K562 (cell line): ENCODE measurements around the gene NEU3. TPM values are rescaled to one million over a fixed set of nuclear protein-coding genes. Genes with fewer than 3 reads are reported as not detected.

Source experiments
- CREBBP ChIP-seq: IDR thresholded peaks from one replicate; pipeline ENCODE4 v1.6.1; 2012; ENCODE audit warnings: low read depth, mild to moderate bottlenecking, control low read depth, inconsistent platforms, low read length
- KLF13 ChIP-seq: fragments of 450-650 bp; IDR thresholded peaks from 2 replicates; pipeline ENCODE4 v1.6.1; 2016; ENCODE audit warnings: missing genetic modification characterization, low read depth, mild to moderate bottlenecking, missing compliant biosample characterization, moderate library complexity, borderline replicate concordance
- MTA3 ChIP-seq: fragments of 450-650 bp; formaldehyde crosslinking; IDR thresholded peaks from 2 replicates; pipeline ENCODE4 v1.6.1; 2017; ENCODE audit warnings: mild to moderate bottlenecking, borderline replicate concordance
- NCOR1 ChIP-seq: fragments of 450-650 bp; IDR thresholded peaks from 2 replicates; pipeline ENCODE4 v1.6.1; 2016; ENCODE audit warnings: mild to moderate bottlenecking, moderate library complexity
- PHF8 ChIP-seq: fragments of 200-600 bp; sonication (generic); IDR thresholded peaks from 2 replicates; pipeline ENCODE4 v1.6.1; 2012; ENCODE audit warnings: mixed run types, mild to moderate bottlenecking, inconsistent platforms, low read length, moderate library complexity, borderline replicate concordance
- SAP30 ChIP-seq: fragments of 200-600 bp; sonication (generic); IDR thresholded peaks from 2 replicates; pipeline ENCODE4 v1.6.1; 2012; ENCODE audit warnings: borderline replicate concordance, low read depth, mild to moderate bottlenecking, moderate library complexity, low read length, control low read depth, inconsistent platforms; ENCODE audit not compliant: insufficient read depth, poor library complexity, severe bottlenecking
- SPI1 ChIP-seq: IDR thresholded peaks from 2 replicates; pipeline ENCODE4 v1.6.1; 2011; ENCODE audit warnings: low read depth, low read length, control low read depth, borderline replicate concordance
- SRF ChIP-seq, 2 experiments: fragments of 250-450, 450-650 bp in 1 of 2; sonication (Bioruptor Pico) in 1 of 2; sonication (generic) in 1 of 2; formaldehyde crosslinking; IDR thresholded peaks; 2 replicates each; pipeline versions ENCODE4 v1.5.0 to v1.5.1; 2020 to 2022; ENCODE audit warnings: mild to moderate bottlenecking in 1 of 2, missing genetic modification reagents in 1 of 2
- STAG1 ChIP-seq: sonication (generic); formaldehyde crosslinking; IDR thresholded peaks from 2 replicates; pipeline ENCODE4 v1.5.0; 2020; ENCODE audit warnings: missing genetic modification reagents, borderline replicate concordance
- ZBTB17 ChIP-seq: fragments of 450-650 bp; formaldehyde crosslinking; IDR thresholded peaks from 2 replicates; pipeline ENCODE4 v1.4.0; 2020; ENCODE audit warnings: mild to moderate bottlenecking
- ZNF384 ChIP-seq: IDR thresholded peaks from 2 replicates; pipeline ENCODE4 v1.6.1; 2012; ENCODE audit warnings: low read depth, low read length, improper control_type of control experiment
- polyA plus RNA-seq, 8 experiments: library from polyadenylated mRNA; depleted of rRNA in 4 of 8; stranded (reverse) in 5 of 8; unstranded in 3 of 8; fragments of >200 nt; fragmentation: Nextera tagmentation in 2 of 8; fragmentation: Illumina TruSeq in 1 of 8; extraction: Ambion mirVana in 2 of 8; extraction: Trizol in 1 of 8; gene quantifications; 2 replicates each; pipeline versions ENCODE4 v1.2.1 to v1.2.3, GENCODE V29; 2011 to 2014; ENCODE audit warnings: inconsistent platforms in 1 of 8, missing spikeins in 1 of 8
- total RNA-seq, 7 experiments: library from RNA; depleted of rRNA in 6 of 7; stranded (reverse); fragments of >200 nt in 6 of 7; fragmentation: Illumina TruSeq in 2 of 7; extraction: Trizol in 2 of 7; gene quantifications; 2 replicates each; pipeline versions ENCODE4 v1.2.1 to v1.2.3, GENCODE V29; 2011 to 2021; ENCODE audit warnings: low replicate concordance in 1 of 7
- TF ChIP-seq, protein P1 (sequence below), 2 experiments: fragments of 450-650 bp; conservative IDR thresholded peaks; 2 replicates each; pipeline ENCODE4 v1.6.1; 2017; ENCODE audit warnings: mild to moderate bottlenecking in 2 of 2, moderate library complexity in 2 of 2
- TF ChIP-seq, protein P2 (sequence below), 2 experiments: fragments of 450-650 bp; formaldehyde crosslinking in 1 of 2; IDR thresholded peaks; 2 replicates each; pipeline versions ENCODE4 v1.4.0 to v1.6.1; 2014 to 2020; ENCODE audit warnings: mild to moderate bottlenecking in 2 of 2, borderline replicate concordance in 1 of 2, low read depth in 1 of 2
- TF ChIP-seq, protein P3 (sequence below): fragments of 250-450 bp; sonication (Bioruptor Pico); IDR thresholded peaks from 2 replicates; pipeline ENCODE4 v1.4.0; 2020; ENCODE audit warnings: mild to moderate bottlenecking, moderate library complexity

NEU3 gene
- total and polyA plus RNA-seq, 9 of the 15 experiments (the other 6 are each of a cell fraction or from before 2014, with no cell fraction given) = 6.2 to 41.3 (median 31.1) TPM

DNA sequence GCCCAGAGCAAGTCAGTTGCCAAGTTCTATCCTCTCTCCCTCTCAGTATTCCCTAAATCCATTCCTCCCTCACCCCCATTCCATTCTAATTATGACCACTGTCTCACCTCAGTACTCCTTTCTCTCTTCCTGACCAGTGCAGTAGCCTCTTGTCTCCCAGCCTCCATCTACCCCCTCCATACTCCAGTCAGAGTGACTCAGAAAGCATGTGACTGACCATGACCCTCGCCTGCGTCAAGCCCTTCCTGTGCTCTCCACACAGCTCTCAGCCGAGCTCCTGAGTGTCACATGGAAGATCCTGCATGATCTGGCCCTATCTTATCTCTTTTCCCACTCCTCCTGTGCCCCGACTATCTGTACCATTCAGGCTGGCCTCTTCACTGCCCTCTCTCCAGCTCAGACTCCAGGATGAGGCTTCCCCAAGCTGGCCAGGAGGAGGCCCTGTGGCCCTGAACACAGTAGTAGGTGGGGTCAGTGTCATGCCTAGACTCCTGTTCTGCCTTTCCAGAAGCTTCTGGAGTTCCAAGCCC lies 42.6 kb downstream of the NEU3 start (continued):
- TF ChIP-seq, protein P1, sequence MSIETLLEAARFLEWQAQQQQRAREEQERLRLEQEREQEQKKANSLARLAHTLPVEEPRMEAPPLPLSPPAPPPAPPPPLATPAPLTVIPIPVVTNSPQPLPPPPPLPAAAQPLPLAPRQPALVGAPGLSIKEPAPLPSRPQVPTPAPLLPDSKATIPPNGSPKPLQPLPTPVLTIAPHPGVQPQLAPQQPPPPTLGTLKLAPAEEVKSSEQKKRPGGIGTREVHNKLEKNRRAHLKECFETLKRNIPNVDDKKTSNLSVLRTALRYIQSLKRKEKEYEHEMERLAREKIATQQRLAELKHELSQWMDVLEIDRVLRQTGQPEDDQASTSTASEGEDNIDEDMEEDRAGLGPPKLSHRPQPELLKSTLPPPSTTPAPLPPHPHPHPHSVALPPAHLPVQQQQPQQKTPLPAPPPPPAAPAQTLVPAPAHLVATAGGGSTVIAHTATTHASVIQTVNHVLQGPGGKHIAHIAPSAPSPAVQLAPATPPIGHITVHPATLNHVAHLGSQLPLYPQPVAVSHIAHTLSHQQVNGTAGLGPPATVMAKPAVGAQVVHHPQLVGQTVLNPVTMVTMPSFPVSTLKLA (conservative IDR thresholded peaks at IDR 0.05) = peak; percentile 76 to 92
- TF ChIP-seq MTA3 = peak; percentile 90
- TF ChIP-seq, protein P2, sequence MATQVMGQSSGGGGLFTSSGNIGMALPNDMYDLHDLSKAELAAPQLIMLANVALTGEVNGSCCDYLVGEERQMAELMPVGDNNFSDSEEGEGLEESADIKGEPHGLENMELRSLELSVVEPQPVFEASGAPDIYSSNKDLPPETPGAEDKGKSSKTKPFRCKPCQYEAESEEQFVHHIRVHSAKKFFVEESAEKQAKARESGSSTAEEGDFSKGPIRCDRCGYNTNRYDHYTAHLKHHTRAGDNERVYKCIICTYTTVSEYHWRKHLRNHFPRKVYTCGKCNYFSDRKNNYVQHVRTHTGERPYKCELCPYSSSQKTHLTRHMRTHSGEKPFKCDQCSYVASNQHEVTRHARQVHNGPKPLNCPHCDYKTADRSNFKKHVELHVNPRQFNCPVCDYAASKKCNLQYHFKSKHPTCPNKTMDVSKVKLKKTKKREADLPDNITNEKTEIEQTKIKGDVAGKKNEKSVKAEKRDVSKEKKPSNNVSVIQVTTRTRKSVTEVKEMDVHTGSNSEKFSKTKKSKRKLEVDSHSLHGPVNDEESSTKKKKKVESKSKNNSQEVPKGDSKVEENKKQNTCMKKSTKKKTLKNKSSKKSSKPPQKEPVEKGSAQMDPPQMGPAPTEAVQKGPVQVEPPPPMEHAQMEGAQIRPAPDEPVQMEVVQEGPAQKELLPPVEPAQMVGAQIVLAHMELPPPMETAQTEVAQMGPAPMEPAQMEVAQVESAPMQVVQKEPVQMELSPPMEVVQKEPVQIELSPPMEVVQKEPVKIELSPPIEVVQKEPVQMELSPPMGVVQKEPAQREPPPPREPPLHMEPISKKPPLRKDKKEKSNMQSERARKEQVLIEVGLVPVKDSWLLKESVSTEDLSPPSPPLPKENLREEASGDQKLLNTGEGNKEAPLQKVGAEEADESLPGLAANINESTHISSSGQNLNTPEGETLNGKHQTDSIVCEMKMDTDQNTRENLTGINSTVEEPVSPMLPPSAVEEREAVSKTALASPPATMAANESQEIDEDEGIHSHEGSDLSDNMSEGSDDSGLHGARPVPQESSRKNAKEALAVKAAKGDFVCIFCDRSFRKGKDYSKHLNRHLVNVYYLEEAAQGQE (IDR thresholded peaks at IDR 0.05; ENCODE audit: borderline replicate concordance) = peak; percentile 85; the same call in 1 of the 2 replicates
- TF ChIP-seq, protein P2 (CRISPR knock-in tag; IDR thresholded peaks at IDR 0.05; ENCODE audit: low read depth) = no peak
- TF ChIP-seq ZNF384 = no peak
- TF ChIP-seq, protein P3, sequence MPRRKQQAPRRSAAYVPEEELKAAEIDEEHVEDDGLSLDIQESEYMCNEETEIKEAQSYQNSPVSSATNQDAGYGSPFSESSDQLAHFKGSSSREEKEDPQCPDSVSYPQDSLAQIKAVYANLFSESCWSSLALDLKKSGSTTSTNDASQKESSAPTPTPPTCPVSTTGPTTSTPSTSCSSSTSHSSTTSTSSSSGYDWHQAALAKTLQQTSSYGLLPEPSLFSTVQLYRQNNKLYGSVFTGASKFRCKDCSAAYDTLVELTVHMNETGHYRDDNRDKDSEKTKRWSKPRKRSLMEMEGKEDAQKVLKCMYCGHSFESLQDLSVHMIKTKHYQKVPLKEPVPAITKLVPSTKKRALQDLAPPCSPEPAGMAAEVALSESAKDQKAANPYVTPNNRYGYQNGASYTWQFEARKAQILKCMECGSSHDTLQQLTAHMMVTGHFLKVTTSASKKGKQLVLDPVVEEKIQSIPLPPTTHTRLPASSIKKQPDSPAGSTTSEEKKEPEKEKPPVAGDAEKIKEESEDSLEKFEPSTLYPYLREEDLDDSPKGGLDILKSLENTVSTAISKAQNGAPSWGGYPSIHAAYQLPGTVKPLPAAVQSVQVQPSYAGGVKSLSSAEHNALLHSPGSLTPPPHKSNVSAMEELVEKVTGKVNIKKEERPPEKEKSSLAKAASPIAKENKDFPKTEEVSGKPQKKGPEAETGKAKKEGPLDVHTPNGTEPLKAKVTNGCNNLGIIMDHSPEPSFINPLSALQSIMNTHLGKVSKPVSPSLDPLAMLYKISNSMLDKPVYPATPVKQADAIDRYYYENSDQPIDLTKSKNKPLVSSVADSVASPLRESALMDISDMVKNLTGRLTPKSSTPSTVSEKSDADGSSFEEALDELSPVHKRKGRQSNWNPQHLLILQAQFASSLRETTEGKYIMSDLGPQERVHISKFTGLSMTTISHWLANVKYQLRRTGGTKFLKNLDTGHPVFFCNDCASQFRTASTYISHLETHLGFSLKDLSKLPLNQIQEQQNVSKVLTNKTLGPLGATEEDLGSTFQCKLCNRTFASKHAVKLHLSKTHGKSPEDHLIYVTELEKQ (CRISPR knock-in tag) = no peak
- no peak for TF ChIP-seq CREBBP
- no peak for TF ChIP-seq STAG1 (CRISPR knock-in tag)
- TF ChIP-seq SRF (CRISPR knock-in tag; IDR thresholded peaks at IDR 0.05) = no peak
- no peak for TF ChIP-seq PHF8
- TF ChIP-seq KLF13 (tag) = no peak
- TF ChIP-seq NCOR1 = peak; percentile 97
- peak; percentile 57 for TF ChIP-seq ZBTB17 (CRISPR knock-in tag)
- no peak for TF ChIP-seq SAP30
- TF ChIP-seq SPI1 = no peak
